Measurements from ENCODE around the gene CTDSP2.
"Not testable (repeated sequence)": the region's sequence is repeated elsewhere in the genome, so short reads cannot be mapped to it uniquely, and the experiment has no call there.

Gene CTDSP2

DNA sequence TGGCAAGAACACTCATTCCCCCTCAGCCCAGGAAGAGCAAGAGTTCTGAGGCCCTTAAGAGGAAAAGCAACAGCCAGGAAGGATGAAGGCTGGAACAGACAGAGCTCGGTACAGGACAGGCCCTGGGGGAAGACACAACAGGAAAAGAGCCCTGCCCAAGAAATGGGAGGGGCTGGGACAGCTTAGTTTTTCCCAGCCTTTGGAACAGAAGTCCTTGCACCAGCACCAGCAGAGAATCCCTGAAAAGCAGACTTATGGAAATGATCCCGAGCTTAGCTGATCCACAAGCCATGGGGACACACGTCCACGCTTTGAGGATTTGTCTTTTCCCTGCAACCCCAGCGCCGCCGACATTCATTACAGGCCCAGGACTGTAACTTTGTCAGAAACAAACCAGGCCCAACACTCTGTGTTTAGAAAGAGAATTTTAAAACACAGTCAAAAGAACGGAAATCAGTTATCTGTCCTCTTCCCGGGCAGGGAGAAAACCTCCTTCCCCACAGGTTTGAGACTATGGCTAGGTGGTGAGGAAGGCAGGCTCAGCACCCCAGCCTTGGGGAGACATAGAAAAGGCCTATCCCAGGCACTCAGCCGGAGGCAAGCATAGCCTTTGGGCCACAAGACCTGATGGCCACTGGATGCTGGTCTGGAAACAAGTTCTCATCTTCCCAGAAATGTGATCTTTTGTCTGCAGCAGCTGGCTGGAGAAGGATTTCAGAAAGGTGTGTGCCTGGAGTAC lies 24.0 kb downstream of the CTDSP2 start:
- Histone ChIP-seq H3K9me3 (ENCODE audit: control insufficient read depth, low read length) (no peaks in the 10 kb centered on the region), H3K36me3 (ENCODE audit: control insufficient read depth, insufficient read depth, low read length) (peaks cover 30% of the 10 kb centered on the region), H3K27me3 (ENCODE audit: control insufficient read depth, insufficient read depth, low read length) (no peaks in the 10 kb centered on the region), H3K9ac (ENCODE audit: low read length) (no peak overlapping the region), H3K4me3 (ENCODE audit: low read length) (no peak overlapping the region), H3K4me1 (ENCODE audit: control insufficient read depth, insufficient read depth, low read length) (peaks cover 2% of the 10 kb centered on the region)

DNA sequence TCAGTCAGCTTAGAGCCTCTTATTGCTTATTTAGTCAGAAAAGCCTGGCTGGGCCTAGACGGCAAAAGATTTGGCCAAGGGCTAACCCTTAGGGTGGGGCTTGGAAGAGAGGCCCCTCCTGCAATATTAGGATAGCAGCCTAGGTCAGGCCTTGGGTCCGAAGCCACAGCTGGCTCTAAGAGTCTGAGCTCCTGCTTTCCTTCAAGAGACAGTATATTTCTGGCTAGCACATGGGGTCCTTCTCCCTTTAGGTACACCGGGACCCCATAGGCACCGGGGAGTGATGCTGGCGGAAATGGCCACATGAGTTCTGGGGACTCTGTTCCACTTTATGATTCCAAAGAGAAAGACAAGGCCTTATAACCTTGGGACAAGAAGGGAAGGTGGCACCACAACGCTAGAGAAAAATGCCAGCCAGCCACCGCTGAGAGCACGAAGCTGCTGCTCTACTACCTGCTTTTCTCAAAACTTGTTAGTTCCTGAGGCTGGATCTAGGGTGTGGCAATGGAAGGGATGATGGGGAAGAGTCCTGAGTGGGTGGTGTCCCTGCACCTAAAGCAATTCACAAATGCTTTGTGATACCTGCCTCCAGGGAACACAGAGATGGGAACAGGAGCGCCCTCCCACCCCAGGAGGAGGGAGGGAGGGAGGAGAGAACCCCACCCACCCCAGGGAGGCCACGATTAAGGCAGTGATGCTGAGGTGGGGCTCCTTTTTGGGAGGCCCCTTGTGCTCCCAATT lies 24.9 kb downstream of the CTDSP2 start:
- peaks cover 20% of the 10 kb centered on the region for H3K36me3 ChIP-seq (ENCODE audit: control insufficient read depth, insufficient read depth, low read length)
- H3K9me3 ChIP-seq (ENCODE audit: control insufficient read depth, low read length), result no peaks in the 10 kb centered on the region
- H3K4me3 ChIP-seq (ENCODE audit: low read length), result no peak overlapping the region
- H3K27me3 ChIP-seq (ENCODE audit: control insufficient read depth, insufficient read depth, low read length), result no peaks in the 10 kb centered on the region
- no peak overlapping the region for H3K9ac ChIP-seq (ENCODE audit: low read length)
- H3K4me1 ChIP-seq (ENCODE audit: control insufficient read depth, insufficient read depth, low read length), result peaks cover 11% of the 10 kb centered on the region

GRCh38 chr12:57821015-57821414 lies 25.5 kb downstream of the CTDSP2 start:
- peaks cover 14% of the 10 kb centered on the region for H3K36me3 ChIP-seq (ENCODE audit: control insufficient read depth, insufficient read depth, low read length)
- not testable (repeated sequence) for H3K9ac ChIP-seq (ENCODE audit: low read length); H3K9me3 ChIP-seq (ENCODE audit: control insufficient read depth, low read length); H3K27me3 ChIP-seq (ENCODE audit: control insufficient read depth, insufficient read depth, low read length); H3K4me3 ChIP-seq (ENCODE audit: low read length)
- peaks cover 16% of the 10 kb centered on the region for H3K4me1 ChIP-seq (ENCODE audit: control insufficient read depth, insufficient read depth, low read length)

DNA sequence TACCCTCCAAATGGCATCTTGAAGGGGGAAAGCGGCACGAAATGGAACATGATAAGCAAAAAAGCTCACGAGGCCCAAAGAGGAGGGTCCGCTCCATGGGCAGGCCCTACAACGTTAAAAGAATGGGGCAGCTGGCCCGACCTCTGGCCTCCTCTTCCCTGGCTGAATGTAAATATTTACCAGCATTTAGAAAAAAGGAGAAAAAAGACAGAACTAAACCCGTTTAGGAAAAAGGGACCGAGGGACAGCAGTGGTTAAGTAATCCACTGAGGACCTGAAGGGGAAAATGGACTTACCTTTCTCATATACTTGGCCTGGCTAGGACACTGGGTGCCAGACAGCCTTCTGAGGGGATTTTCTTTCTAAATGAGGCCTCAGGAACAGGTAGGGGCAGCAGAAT lies 26.4 kb downstream of the CTDSP2 start:
- H3K36me3 ChIP-seq (ENCODE audit: control insufficient read depth, insufficient read depth, low read length), result peaks cover 14% of the 10 kb centered on the region
- not testable (repeated sequence) for H3K9me3 ChIP-seq (ENCODE audit: control insufficient read depth, low read length)

DNA sequence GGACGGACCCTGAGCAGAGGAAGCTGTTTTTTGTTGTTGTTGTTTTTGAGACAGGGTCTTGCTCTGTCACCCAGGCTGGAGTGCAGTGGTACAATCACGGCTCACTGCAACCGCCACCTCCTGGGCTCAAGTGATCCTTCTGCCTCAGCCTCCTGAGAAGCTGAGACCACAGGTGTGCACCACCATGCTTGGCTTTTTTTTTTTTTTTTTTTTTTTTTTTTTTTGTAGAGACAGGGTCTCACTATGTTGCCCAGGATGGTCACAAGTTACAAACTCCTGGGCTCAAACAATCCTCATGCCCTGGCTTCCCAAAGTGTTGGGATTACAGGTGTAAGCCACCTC lies 28.6 kb downstream of the CTDSP2 start:
- not testable (repeated sequence) for H3K36me3 ChIP-seq (ENCODE audit: control insufficient read depth, insufficient read depth, low read length)
- H3K4me1 ChIP-seq (ENCODE audit: control insufficient read depth, insufficient read depth, low read length), result peaks cover 24% of the 10 kb centered on the region

More for the DNA sequence above, 26.4 kb downstream of the CTDSP2 start:
- H3K27me3 ChIP-seq (ENCODE audit: control insufficient read depth, insufficient read depth, low read length); H3K4me3 ChIP-seq (ENCODE audit: low read length); H3K9ac ChIP-seq (ENCODE audit: low read length): not testable (repeated sequence)
- peaks cover 20% of the 10 kb centered on the region for H3K4me1 ChIP-seq (ENCODE audit: control insufficient read depth, insufficient read depth, low read length)

DNA sequence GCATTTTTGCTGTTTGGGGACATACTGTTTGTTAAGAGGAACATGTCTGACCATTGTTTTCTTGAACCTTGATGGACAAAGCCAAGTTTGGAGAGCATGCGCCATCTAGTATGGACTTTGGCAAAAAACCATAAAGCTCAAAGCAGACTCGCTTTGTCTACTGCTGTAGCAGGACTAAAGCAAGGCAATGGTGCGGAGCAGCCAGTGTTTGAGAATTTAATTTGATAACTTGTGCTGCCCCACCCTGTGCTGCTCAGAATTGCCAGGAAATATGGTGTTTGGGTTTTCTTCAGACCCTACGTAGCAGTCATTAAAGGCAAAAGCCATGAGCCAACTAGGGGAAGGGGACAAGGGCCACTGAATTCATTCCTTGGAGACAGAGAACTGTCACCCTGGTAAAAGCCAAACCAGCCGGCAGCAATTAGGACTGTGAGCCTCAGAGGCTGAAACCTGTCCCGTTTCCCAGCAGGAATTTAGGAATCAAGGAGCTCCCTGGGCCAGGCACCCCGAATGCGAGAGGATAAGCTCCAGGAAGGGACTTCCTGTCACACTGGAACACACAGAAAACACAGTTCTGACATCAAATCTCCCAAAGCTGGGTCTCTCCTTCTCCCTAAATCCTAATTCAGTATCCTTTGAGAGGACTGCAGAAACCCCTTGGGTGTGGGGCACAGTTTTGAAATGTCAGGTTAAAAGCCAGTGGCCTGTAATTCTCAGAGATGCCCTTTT lies 29.1 kb downstream of the CTDSP2 start:
- peaks cover 4% of the 10 kb centered on the region for H3K36me3 ChIP-seq (ENCODE audit: control insufficient read depth, insufficient read depth, low read length)
- H3K4me1 ChIP-seq (ENCODE audit: control insufficient read depth, insufficient read depth, low read length), result peaks cover 29% of the 10 kb centered on the region

More for the DNA sequence above, 28.6 kb downstream of the CTDSP2 start:
- not testable (repeated sequence) for H3K9me3 ChIP-seq (ENCODE audit: control insufficient read depth, low read length); H3K9ac ChIP-seq (ENCODE audit: low read length); H3K27me3 ChIP-seq (ENCODE audit: control insufficient read depth, insufficient read depth, low read length); H3K4me3 ChIP-seq (ENCODE audit: low read length)

GRCh38 chr12:57816855-57817151 lies 29.7 kb downstream of the CTDSP2 start:
- Histone ChIP-seq H3K4me1 (ENCODE audit: control insufficient read depth, insufficient read depth, low read length) (peaks cover 29% of the 10 kb centered on the region), H3K9ac (ENCODE audit: low read length) (no peak overlapping the region)

More for the DNA sequence above, 29.1 kb downstream of the CTDSP2 start:
- H3K9ac ChIP-seq (ENCODE audit: low read length), result no peak overlapping the region
- no peaks in the 10 kb centered on the region for H3K9me3 ChIP-seq (ENCODE audit: control insufficient read depth, low read length)
- H3K27me3 ChIP-seq (ENCODE audit: control insufficient read depth, insufficient read depth, low read length), result no peaks in the 10 kb centered on the region
- no peak overlapping the region for H3K4me3 ChIP-seq (ENCODE audit: low read length)

DNA sequence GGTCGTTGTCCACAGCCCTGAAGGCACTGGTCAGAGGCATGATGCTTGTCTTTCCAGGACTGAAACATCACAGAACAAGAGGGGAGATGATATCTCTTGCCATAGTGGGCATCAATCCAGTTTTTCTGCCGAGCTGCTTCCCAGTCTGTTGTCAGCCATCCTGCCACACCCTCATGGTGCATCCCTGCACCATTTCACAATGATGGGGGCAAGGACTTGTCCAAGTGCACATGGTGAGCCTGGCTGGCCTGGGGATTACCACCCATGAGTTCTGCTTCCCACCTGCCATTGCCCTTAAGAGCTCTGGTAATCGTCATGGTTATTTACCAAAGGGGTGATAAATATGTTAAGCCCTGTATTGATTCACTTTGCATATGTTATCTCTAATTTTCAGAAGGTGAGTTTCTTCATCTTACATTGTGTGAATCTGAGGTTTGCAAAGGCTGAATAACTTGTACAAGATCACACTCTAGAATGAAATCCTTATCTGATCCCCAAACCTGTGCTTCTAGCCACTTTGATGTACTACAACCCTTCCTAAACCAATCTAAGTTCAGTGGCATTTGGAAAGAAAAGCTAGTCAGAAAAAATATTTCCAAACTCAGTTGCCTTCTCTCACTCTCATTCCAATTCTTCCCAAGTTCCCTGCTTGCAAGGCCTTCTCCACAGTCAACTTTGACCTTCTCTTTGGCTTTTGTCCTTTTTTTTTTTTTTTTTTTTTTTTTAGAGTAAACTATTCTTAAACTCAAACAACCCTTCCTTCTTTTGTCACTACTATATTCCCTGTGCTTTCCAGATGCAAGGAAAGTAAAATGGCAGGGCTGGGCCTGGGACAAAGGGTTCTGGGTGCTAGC lies 30.3 kb downstream of the CTDSP2 start:
- no peaks in the 10 kb centered on the region for H3K9me3 ChIP-seq (ENCODE audit: control insufficient read depth, low read length)
- H3K4me1 ChIP-seq (ENCODE audit: control insufficient read depth, insufficient read depth, low read length), result peaks cover 29% of the 10 kb centered on the region
- H3K4me3 ChIP-seq (ENCODE audit: low read length), result no peak overlapping the region
- H3K9ac ChIP-seq (ENCODE audit: low read length), result no peak overlapping the region
- no peaks in the 10 kb centered on the region for H3K27me3 ChIP-seq (ENCODE audit: control insufficient read depth, insufficient read depth, low read length)
- no peaks in the 10 kb centered on the region for H3K36me3 ChIP-seq (ENCODE audit: control insufficient read depth, insufficient read depth, low read length)

More at GRCh38 chr12:57816855-57817151, 29.7 kb downstream of the CTDSP2 start:
- no peak overlapping the region for H3K4me3 ChIP-seq (ENCODE audit: low read length)
- peaks cover 1% of the 10 kb centered on the region for H3K36me3 ChIP-seq (ENCODE audit: control insufficient read depth, insufficient read depth, low read length)
- no peaks in the 10 kb centered on the region for H3K27me3 ChIP-seq (ENCODE audit: control insufficient read depth, insufficient read depth, low read length)
- no peaks in the 10 kb centered on the region for H3K9me3 ChIP-seq (ENCODE audit: control insufficient read depth, low read length)

- Histone ChIP-seq H3K4me1 (ENCODE audit: control insufficient read depth, insufficient read depth, low read length) (peaks cover 35% of the 10 kb centered on the region), H3K4me3 (ENCODE audit: low read length) (no peak overlapping the region), H3K9me3 (ENCODE audit: control insufficient read depth, low read length) (no peaks in the 10 kb centered on the region), H3K36me3 (ENCODE audit: control insufficient read depth, insufficient read depth, low read length) (no peaks in the 10 kb centered on the region), H3K27me3 (ENCODE audit: control insufficient read depth, insufficient read depth, low read length) (no peaks in the 10 kb centered on the region), H3K9ac (ENCODE audit: low read length) (no peak overlapping the region)
Observed at GRCh38 chr12:57815177-57816000, 31.1 kb downstream of the CTDSP2 start.

DNA sequence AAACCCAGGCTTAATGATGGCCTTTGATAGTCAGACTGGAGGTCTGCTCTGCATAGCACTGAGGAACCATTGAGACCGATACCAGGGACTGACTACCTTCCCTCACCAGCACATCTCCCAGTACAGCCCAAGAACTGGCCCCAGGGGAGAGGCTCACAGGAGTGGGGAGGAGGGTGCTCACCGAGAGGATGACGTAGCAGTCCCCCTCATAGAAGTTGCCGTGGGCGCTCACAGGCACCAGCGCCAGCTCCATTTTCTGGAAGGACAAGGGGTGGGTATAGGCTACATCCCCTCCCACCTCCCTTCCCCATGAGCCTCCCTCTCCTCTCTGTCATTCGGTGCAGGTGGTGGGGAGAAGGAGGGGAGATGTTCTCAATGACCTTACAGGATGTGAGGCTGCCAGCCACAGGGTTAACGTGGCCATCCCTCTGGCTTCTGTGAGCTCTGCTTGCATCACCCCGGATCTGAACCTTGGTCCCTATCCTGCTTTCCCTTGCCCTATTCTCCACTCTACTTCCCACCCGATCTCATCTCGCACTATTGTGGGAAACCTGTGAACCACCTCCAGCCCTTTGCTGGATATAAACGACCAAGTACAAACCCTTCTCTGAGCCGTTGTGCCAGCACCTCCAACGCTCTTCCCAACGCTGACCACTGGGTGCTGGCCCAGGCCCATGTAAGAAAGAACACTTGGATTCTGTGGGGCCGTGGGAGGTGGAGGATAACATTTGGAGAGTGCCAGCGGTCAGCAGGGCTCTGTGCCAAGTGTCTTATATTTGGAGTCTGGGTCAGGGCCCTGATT lies 32.4 kb downstream of the CTDSP2 start:
- H3K9ac ChIP-seq (ENCODE audit: low read length), result no peak overlapping the region
- no peak overlapping the region for H3K4me3 ChIP-seq (ENCODE audit: low read length)
- no peaks in the 10 kb centered on the region for H3K9me3 ChIP-seq (ENCODE audit: control insufficient read depth, low read length)
- no peaks in the 10 kb centered on the region for H3K27me3 ChIP-seq (ENCODE audit: control insufficient read depth, insufficient read depth, low read length)
- H3K36me3 ChIP-seq (ENCODE audit: control insufficient read depth, insufficient read depth, low read length), result peaks cover 4% of the 10 kb centered on the region
- peaks cover 36% of the 10 kb centered on the region for H3K4me1 ChIP-seq (ENCODE audit: control insufficient read depth, insufficient read depth, low read length)

All from mucosa of stomach (tissue), 1 donor.